GM19463 (cell line): ENCODE results near the gene HSPG2.
"Not testable (repeated sequence)": the region's sequence is repeated elsewhere in the genome, so short reads cannot be mapped to it uniquely, and the experiment has no call there.

Source experiments
- ATAC-seq: cut with Tn5 transposase; IDR thresholded peaks from one replicate; pipeline ENCODE4 v1.9.1; 2021; ENCODE audit warnings: mild to moderate bottlenecking, moderate library complexity; ENCODE audit not compliant: unreplicated experiment

Gene HSPG2

GRCh38 chr1:21830792-21831453, 106.2 kb downstream of the HSPG2 start:
- no peak for ATAC-seq

- no peak for ATAC-seq
Observed at GRCh38 chr1:21829294-21829693, 107.8 kb downstream of the HSPG2 start.

GRCh38 chr1:21828506-21829210, 108.5 kb downstream of the HSPG2 start:
- ATAC-seq, result no peak

- no peak for ATAC-seq
Observed at GRCh38 chr1:21828075-21828474, 109.0 kb downstream of the HSPG2 start.

GRCh38 chr1:21827141-21827679, 109.9 kb downstream of the HSPG2 start:
- no peak for ATAC-seq

- ATAC-seq, result not testable (repeated sequence)
Observed at GRCh38 chr1:21826694-21827093, 110.4 kb downstream of the HSPG2 start.

- ATAC-seq, result no peak
Observed at GRCh38 chr1:21825393-21825792, 111.7 kb downstream of the HSPG2 start.

GRCh38 chr1:21824926-21825325, 112.2 kb downstream of the HSPG2 start:
- no peak for ATAC-seq

- ATAC-seq, result no peak
Observed at GRCh38 chr1:21823980-21824702, 113.0 kb downstream of the HSPG2 start.

GRCh38 chr1:21823206-21823979, 113.7 kb downstream of the HSPG2 start:
- no peak for ATAC-seq

- no peak for ATAC-seq
Observed at GRCh38 chr1:21822349-21822748, 114.8 kb downstream of the HSPG2 start.

GRCh38 chr1:21821385-21822019, 115.6 kb downstream of the HSPG2 start:
- no peak for ATAC-seq

- no peak for ATAC-seq
Observed at GRCh38 chr1:21820597-21821232, 116.4 kb downstream of the HSPG2 start.

GRCh38 chr1:21818656-21819055, 118.5 kb downstream of the HSPG2 start:
- no peak for ATAC-seq

GRCh38 chr1:21816602-21817302, 120.4 kb downstream of the HSPG2 start:
- ATAC-seq, result no peak

- no peak for ATAC-seq
Observed at GRCh38 chr1:21815724-21816321, 121.3 kb downstream of the HSPG2 start.

- no peak for ATAC-seq
Observed at GRCh38 chr1:21814981-21815582, 122.0 kb downstream of the HSPG2 start.

GRCh38 chr1:21814241-21814918, 122.7 kb downstream of the HSPG2 start:
- peak; percentile 50 for ATAC-seq
